Stimulated activated naive CD8-positive, alpha-beta T cell treated with anti-CD3 and anti-CD28 coated beads, Interleukin-15, Interleukin-2, amounts not matched to agents 100 U/mL and 50 U/mL, for 24 hours (primary cell): ENCODE measurements around the gene RTP5.

Source experiments
- ATAC-seq: fragments of 150-1000 bp; cut with Tn5 transposase; one replicate; pipeline ENCODE4 v1.10.0; 2021
- DNase-seq: peaks from one replicate; pipeline ENCODE4 v3.0.0; 2021

RTP5 gene

GRCh38 chr2:241887806-241888522 is 18.4 kb downstream of the RTP5 start:
- no peak for ATAC-seq
- no peak for DNase-seq

- no peak for DNase-seq
Measured at GRCh38 chr2:241888641-241889040, 19.1 kb downstream of the RTP5 start.

GRCh38 chr2:241890524-241891235 is 21.2 kb downstream of the RTP5 start:
- ATAC-seq: no peak
- no peak for DNase-seq

More at GRCh38 chr2:241888641-241889040, 19.1 kb downstream of the RTP5 start:
- no peak for ATAC-seq

- DNase-seq (no peak), ATAC-seq (no peak)
Measured at GRCh38 chr2:241891315-241891987, 21.9 kb downstream of the RTP5 start.

- DNase-seq (no peak), ATAC-seq (no peak)
Measured at GRCh38 chr2:241891988-241892298, 22.4 kb downstream of the RTP5 start.

- DNase-seq: no peak
- ATAC-seq: no peak
Measured at GRCh38 chr2:241892299-241893137, 23.0 kb downstream of the RTP5 start.

GRCh38 chr2:241893265-241893664 is 23.7 kb downstream of the RTP5 start:
- ATAC-seq (no peak), DNase-seq (no peak)

GRCh38 chr2:241894056-241894641 is 24.6 kb downstream of the RTP5 start:
- no peak for DNase-seq
- ATAC-seq: no peak

GRCh38 chr2:241894681-241895426 is 25.3 kb downstream of the RTP5 start:
- no peak for DNase-seq
- no peak for ATAC-seq

GRCh38 chr2:241895427-241895711 is 25.8 kb downstream of the RTP5 start:
- no peak for DNase-seq
- ATAC-seq: peak; percentile 10

GRCh38 chr2:241895712-241896641 is 26.4 kb downstream of the RTP5 start:
- DNase-seq (no peak), ATAC-seq (peak; percentile 42)

- no peak for DNase-seq
Measured at GRCh38 chr2:241896746-241897201, 27.2 kb downstream of the RTP5 start.

GRCh38 chr2:241897231-241897916 is 27.8 kb downstream of the RTP5 start:
- DNase-seq (no peak), ATAC-seq (no peak)

More at GRCh38 chr2:241896746-241897201, 27.2 kb downstream of the RTP5 start:
- no peak for ATAC-seq

GRCh38 chr2:241898463-241899270 is 29.1 kb downstream of the RTP5 start:
- no peak for DNase-seq
- no peak for ATAC-seq

- no peak for DNase-seq
- no peak for ATAC-seq
Measured at GRCh38 chr2:241900251-241901017, 30.9 kb downstream of the RTP5 start.

- ATAC-seq (no peak), DNase-seq (no peak)
Measured at GRCh38 chr2:241901018-241901380, 31.5 kb downstream of the RTP5 start.

GRCh38 chr2:241901500-241902351 is 32.2 kb downstream of the RTP5 start:
- ATAC-seq (no peak), DNase-seq (no peak)
